HCT116 (cell line): ENCODE measurements around the gene HCST. TPM values are rescaled to one million over a fixed set of nuclear protein-coding genes. Genes with fewer than 3 reads are reported as not detected.
A peak's percentile ranks its signal among the peaks of the same experiment; 100 is the strongest.

Experiments used
- ATAC-seq: fragments of 200-7000 bp; cut with Tn5 transposase; 2 replicates; pipeline ENCODE4 v1.9.1; 2020; ENCODE audit warnings: mild to moderate bottlenecking, moderate library complexity
- BruUV-seq: library from RNA; stranded (reverse); fragments of 400-500 nt; replicated peaks from 2 replicates; lab custom pipeline; 2021; lab: Mats Ljungman, UMichigan
- CTCF ChIA-PET: fragments of 300-600 bp; sonication (Branson Sonifier 250); formaldehyde crosslinking; loops from one replicate; lab custom pipeline; 2021; ENCODE audit warnings: antibody characterized with exemption; lab: Charles Lee
- POLR2A ChIA-PET: fragments of 300-600, 350-600 bp; sonication (Branson Sonifier 250); formaldehyde crosslinking; loops from one replicate; lab custom pipeline; 2021; ENCODE audit warnings: antibody characterized with exemption; lab: Charles Lee
- RAD21 ChIA-PET, 2 experiments: fragments of 300-600 bp; sonication (Branson Sonifier 250); formaldehyde crosslinking; loops; one replicate each; lab custom pipeline; 2023; ENCODE audit warnings: low total read pairs in 2 of 2; ENCODE audit not compliant: uncharacterized antibody in 2 of 2, unreplicated experiment in 2 of 2, low non-redundant PET in 1 of 2; lab: Charles Lee
- DNase-seq: peaks from one replicate; pipeline ENCODE4 v3.0.0-alpha.2; 2010; ENCODE audit warnings: low read depth, low spot score
- H2AFZ ChIP-seq: fragments of 200-600 bp; shearing (Covaris generic), sonication (generic); 2 replicates; pipeline ENCODE4 v1.6.1; 2017; ENCODE audit warnings: low read depth, mixed run types, mixed read lengths, antibody characterized with exemption, low read length; ENCODE audit not compliant: poor library complexity, severe bottlenecking
- H3K27ac ChIP-seq: 2 replicates; pipeline ENCODE4 v1.5.1; 2012; ENCODE audit warnings: low read depth, low read length
- H3K27me3 ChIP-seq: fragments of 200-600 bp; sonication (generic); 2 replicates; pipeline ENCODE4 v1.6.1; 2016; ENCODE audit warnings: mixed run types, low read length, mixed read lengths; ENCODE audit not compliant: insufficient read depth
- H3K36me3 ChIP-seq, 2 experiments: fragments of 200-500 bp in 1 of 2; fragments of 200-600 bp in 1 of 2; sonication (Bioruptor generic) in 1 of 2; sonication (generic) in 1 of 2; 2 replicates each; pipeline versions ENCODE4 v1.5.1 to v1.6.1; 2014 to 2016; ENCODE audit warnings: low read length in 2 of 2, inconsistent platforms in 1 of 2, mixed read lengths in 1 of 2, mixed run types in 1 of 2; ENCODE audit not compliant: insufficient read depth in 2 of 2, control insufficient read depth in 1 of 2
- H3K4me1 ChIP-seq, 2 experiments: fragments of 200-600 bp in 1 of 2; sonication (generic) in 1 of 2; 2 replicates each; pipeline versions ENCODE4 v1.5.1 to v1.6.1; 2012 to 2017; ENCODE audit warnings: low read length in 2 of 2, inconsistent platforms in 1 of 2, mild to moderate bottlenecking in 1 of 2, mixed read lengths in 1 of 2, mixed run types in 1 of 2, moderate library complexity in 1 of 2; ENCODE audit not compliant: insufficient read depth in 2 of 2, control insufficient read depth in 1 of 2
- H3K4me2 ChIP-seq: fragments of 200-600 bp; sonication (generic); 2 replicates; pipeline ENCODE4 v1.6.1; 2017; ENCODE audit warnings: mixed run types, low read length, mixed read lengths
- H3K4me3 ChIP-seq, 2 experiments: fragments of 200-600 bp in 1 of 2; sonication (generic) in 1 of 2; replicated peaks in 1 of 2; 2 replicates each; pipeline ENCODE4 v1.5.1; 2011 to 2016; ENCODE audit warnings: low read length in 2 of 2, control low read depth in 1 of 2, low read depth in 1 of 2, mild to moderate bottlenecking in 1 of 2, mixed read lengths in 1 of 2, mixed run types in 1 of 2
- H3K79me2 ChIP-seq: fragments of 200-600 bp; sonication (generic); 2 replicates; pipeline ENCODE4 v1.6.1; 2017; ENCODE audit warnings: mild to moderate bottlenecking, mixed run types, low read length, moderate library complexity, mixed read lengths; ENCODE audit not compliant: insufficient read depth
- H3K9ac ChIP-seq: fragments of 200-600 bp; sonication (generic); 2 replicates; pipeline ENCODE4 v1.6.1; 2016; ENCODE audit warnings: low read length, mixed read lengths
- H3K9me2 ChIP-seq: fragments of 200-600 bp; sonication (generic), shearing (Covaris generic); 2 replicates; pipeline ENCODE4 v1.6.1; 2017; ENCODE audit warnings: mixed run types, mild to moderate bottlenecking, moderate library complexity; ENCODE audit not compliant: insufficient read depth
- H3K9me3 ChIP-seq, 2 experiments: fragments of 200-500 bp in 1 of 2; fragments of 200-600 bp in 1 of 2; sonication (Bioruptor generic) in 1 of 2; sonication (generic) in 1 of 2; 2 replicates each; pipeline ENCODE4 v1.6.1; 2014 to 2017; ENCODE audit warnings: low read length in 2 of 2, mixed read lengths in 2 of 2, inconsistent platforms in 1 of 2, low read depth in 1 of 2, mild to moderate bottlenecking in 1 of 2, mixed run types in 1 of 2, moderate library complexity in 1 of 2; ENCODE audit not compliant: control insufficient read depth in 1 of 2, insufficient read depth in 1 of 2
- H4K20me1 ChIP-seq: fragments of 200-600 bp; sonication (generic), shearing (Covaris generic); 2 replicates; pipeline ENCODE4 v1.6.1; 2017; ENCODE audit warnings: mixed run types, mild to moderate bottlenecking, moderate library complexity; ENCODE audit not compliant: insufficient read depth
- CEBPB ChIP-seq: IDR thresholded peaks from 2 replicates; pipeline ENCODE4 v1.6.1; 2012; ENCODE audit warnings: low read depth
- EGR1 ChIP-seq: IDR thresholded peaks from 2 replicates; pipeline ENCODE4 v1.6.1; 2012; ENCODE audit warnings: low read depth
- ELF1 ChIP-seq: IDR thresholded peaks from 2 replicates; pipeline ENCODE4 v1.6.1; 2012; ENCODE audit warnings: low read depth, borderline replicate concordance
- EZH2phosphoT487 ChIP-seq: fragments of 200-600 bp; IDR thresholded peaks from 2 replicates; pipeline ENCODE4 v1.6.1; 2018; ENCODE audit warnings: antibody characterized with exemption, borderline replicate concordance
- YY1 ChIP-seq: IDR thresholded peaks from 2 replicates; pipeline ENCODE4 v1.6.1; 2011; ENCODE audit warnings: low read length, low read depth, moderate library complexity, mild to moderate bottlenecking; ENCODE audit not compliant: insufficient replicate concordance; ENCODE audit errors: extremely low read depth
- ZNF274 ChIP-seq: fragments of 200-500 bp; sonication (Bioruptor generic); IDR thresholded peaks from 2 replicates; pipeline ENCODE4 v1.6.1; 2014; ENCODE audit warnings: mild to moderate bottlenecking, low read depth, low read length, inconsistent platforms
- intact Hi-C: fragments of 100-400 bp; cut with micrococcal nuclease; formaldehyde crosslinking; loops from 2 replicates; pipeline ENCODE4 v1.10.0; 2022
- total RNA-seq: library from RNA; stranded (reverse); gene quantifications from one replicate; pipeline ENCODE4 v1.2.1, GENCODE V29; 2021; ENCODE audit not compliant: unreplicated experiment
- TF ChIP-seq, protein P1 (sequence below): IDR thresholded peaks from 2 replicates; pipeline ENCODE4 v1.6.1; 2012; ENCODE audit warnings: low read depth
- TF ChIP-seq, protein P2 (sequence below): IDR thresholded peaks from 2 replicates; pipeline ENCODE4 v1.6.1; 2012

Gene HCST
- total RNA-seq, 1 experiment from 2014 or later = 1.2 TPM

DNA sequence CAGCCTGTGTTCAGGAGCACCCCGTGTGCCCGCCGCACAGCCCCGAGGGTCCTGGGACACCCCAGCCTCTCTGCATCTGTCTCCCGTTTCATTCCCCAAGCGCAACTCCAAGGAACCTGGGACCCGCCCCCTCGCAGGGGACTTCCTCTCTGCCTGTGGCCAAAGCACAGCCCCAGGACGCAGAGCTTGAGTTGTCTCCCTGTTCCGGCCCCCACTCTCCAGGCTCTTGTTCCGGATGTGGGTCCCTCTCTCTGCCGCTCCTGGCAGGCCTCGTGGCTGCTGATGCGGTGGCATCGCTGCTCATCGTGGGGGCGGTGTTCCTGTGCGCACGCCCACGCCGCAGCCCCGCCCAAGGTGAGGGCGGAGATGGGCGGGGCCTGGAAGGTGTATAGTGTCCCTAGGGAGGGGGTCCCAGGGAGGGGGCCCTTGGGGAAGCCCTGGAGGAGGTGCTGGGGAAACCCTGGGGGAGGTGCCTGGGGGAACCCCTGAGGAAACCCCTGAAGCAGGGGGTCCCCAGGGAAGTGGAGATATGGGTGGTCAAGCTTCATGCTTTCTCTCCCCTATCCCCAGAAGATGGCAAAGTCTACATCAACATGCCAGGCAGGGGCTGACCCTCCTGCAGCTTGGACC is 1.3 kb downstream of the HCST start (continued):
- TF ChIP-seq, protein P1, sequence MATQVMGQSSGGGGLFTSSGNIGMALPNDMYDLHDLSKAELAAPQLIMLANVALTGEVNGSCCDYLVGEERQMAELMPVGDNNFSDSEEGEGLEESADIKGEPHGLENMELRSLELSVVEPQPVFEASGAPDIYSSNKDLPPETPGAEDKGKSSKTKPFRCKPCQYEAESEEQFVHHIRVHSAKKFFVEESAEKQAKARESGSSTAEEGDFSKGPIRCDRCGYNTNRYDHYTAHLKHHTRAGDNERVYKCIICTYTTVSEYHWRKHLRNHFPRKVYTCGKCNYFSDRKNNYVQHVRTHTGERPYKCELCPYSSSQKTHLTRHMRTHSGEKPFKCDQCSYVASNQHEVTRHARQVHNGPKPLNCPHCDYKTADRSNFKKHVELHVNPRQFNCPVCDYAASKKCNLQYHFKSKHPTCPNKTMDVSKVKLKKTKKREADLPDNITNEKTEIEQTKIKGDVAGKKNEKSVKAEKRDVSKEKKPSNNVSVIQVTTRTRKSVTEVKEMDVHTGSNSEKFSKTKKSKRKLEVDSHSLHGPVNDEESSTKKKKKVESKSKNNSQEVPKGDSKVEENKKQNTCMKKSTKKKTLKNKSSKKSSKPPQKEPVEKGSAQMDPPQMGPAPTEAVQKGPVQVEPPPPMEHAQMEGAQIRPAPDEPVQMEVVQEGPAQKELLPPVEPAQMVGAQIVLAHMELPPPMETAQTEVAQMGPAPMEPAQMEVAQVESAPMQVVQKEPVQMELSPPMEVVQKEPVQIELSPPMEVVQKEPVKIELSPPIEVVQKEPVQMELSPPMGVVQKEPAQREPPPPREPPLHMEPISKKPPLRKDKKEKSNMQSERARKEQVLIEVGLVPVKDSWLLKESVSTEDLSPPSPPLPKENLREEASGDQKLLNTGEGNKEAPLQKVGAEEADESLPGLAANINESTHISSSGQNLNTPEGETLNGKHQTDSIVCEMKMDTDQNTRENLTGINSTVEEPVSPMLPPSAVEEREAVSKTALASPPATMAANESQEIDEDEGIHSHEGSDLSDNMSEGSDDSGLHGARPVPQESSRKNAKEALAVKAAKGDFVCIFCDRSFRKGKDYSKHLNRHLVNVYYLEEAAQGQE = no peak
- TF ChIP-seq, all 23 proteins: peak for 5

DNA sequence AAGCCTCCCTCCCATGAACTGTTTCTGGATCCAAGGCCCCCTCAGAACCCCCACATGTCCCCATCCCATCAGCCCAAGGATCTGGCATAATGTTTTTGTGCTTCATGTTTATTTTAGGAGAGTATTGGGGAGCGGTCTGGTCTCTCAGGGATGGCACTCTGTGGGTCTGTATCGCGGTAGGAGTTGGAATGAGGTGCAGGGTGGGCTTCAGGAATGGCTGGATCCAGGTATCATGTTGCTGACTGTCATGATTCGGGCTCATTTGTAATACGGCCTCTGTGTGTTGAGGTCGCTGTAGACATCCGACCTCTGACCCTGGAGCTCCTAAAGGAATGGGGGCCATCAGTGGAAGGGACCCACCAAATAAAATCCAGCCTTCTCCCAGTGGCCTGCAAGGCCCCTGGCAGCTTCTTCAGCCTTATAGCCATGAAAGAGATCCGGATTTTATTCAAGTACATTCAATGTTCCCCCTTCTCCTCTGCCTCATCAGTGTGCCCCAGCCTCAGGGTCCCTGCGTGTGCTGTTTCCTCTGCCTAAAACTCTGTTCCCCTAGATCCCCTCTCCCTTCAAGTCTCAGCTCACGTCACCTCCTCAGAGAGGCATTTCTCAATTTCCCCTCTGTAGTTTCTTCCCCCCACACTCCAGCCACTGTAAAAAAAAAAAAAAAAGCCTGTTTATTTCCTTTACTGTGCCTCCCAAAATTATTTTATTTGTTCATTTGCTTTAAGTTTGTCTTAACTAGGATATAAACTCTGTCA is 2.2 kb downstream of the HCST start:
- POLR2A ChIA-PET = no interaction called here
- TF ChIP-seq, protein P1 = no peak
- TF ChIP-seq, protein P2, sequence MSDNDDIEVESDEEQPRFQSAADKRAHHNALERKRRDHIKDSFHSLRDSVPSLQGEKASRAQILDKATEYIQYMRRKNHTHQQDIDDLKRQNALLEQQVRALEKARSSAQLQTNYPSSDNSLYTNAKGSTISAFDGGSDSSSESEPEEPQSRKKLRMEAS = no peak
- TF ChIP-seq EZH2phosphoT487 = no peak
- no peak for TF ChIP-seq EGR1
- no peak for TF ChIP-seq YY1
- no peak for TF ChIP-seq ELF1
- TF ChIP-seq CEBPB = no peak
- TF ChIP-seq ZNF274 = no peak

More for the DNA sequence above, 2.2 kb downstream of the HCST start:
- CTCF ChIA-PET = no interaction called here
- H3K4me3 ChIP-seq = no peak overlapping the region
- no peaks in the 10 kb centered on the region for H3K9me3 ChIP-seq
- no peaks in the 10 kb centered on the region for H3K9me2 ChIP-seq
- no peaks in the 10 kb centered on the region for H3K27me3 ChIP-seq
- H3K27ac ChIP-seq = peak overlapping the region; percentile 60; the same call in 1 of the 2 replicates
- no TSS peak for BruUV-seq
- intact Hi-C loops = no loop called here
- H3K9ac ChIP-seq = no peak overlapping the region
- ATAC-seq = no peak
- no peak for DNase-seq
- H3K4me1 ChIP-seq = peaks cover 17 to 49% of the 10 kb centered on the region in 2 experiments
- RAD21 ChIA-PET = no interaction called here
- no peaks in the 10 kb centered on the region for H4K20me1 ChIP-seq
- peaks cover 8% of the 10 kb centered on the region for H3K79me2 ChIP-seq
- H3K36me3 ChIP-seq = no peaks in the 10 kb centered on the region
- H2AFZ ChIP-seq = no peak overlapping the region
- H3K4me2 ChIP-seq = peak overlapping the region; percentile 89
